ENCODE data around the gene XPNPEP1. TPM values are rescaled to one million over a fixed set of nuclear protein-coding genes. Genes with fewer than 3 reads are reported as not detected.
A peak's percentile ranks its signal among the peaks of the same experiment; 100 is the strongest.

Gene XPNPEP1
- total RNA-seq, 1 donor from 2014 or later, result 36.0 TPM

DNA sequence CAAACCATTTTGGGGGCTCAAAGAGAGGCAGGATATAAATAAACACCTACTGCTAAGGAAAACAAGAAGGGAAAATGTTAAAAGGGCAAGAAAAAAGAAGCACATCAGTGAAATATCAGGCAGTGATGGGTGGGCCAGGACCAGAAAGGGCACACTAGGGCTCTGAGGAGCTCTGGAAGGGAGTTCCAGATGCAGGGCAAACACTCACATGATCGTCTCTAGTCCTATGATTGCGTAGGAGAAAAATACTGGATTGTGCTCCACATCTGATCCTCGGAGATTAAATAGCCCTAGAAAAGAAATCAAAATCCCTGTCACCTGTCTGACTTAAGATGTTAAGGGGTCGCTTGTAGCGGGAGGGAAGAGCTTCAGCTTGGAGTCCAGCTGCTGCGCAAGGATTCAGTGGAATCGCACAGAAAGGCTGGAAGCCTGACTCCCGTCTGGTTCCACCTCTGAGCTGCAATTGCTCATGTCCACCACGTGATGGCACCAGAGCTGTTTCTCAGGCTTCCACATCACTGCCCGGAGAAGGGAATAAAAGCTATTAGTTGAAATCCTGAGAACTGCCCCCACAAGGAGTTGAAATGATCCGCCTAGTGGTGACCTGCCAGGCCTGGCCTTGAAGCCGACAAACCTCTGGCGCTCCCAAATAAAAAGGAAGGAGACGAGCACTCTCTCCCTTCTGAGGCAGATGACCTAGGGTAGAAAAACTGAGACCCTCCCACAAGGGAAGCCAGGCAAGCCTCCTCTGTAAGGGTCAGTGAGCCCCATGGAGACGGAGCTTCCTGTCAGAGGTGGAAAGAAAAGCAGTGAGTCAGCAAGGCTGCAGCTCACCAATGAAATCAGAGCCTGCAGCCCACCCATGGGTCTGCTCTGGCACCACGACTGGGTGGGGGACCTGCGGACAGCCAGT, 39.2 kb downstream of the XPNPEP1 start:
- DNase-seq (peak; percentile 81), ATAC-seq (ENCODE audit: poor library complexity) (peak; percentile 88)
- intact Hi-C loops (cut with DNase I), result loop anchor here (10.0 kb wide), 2 partner anchors 91 to 401 kb away; no protein-coding TSS in a partner anchor

DNA sequence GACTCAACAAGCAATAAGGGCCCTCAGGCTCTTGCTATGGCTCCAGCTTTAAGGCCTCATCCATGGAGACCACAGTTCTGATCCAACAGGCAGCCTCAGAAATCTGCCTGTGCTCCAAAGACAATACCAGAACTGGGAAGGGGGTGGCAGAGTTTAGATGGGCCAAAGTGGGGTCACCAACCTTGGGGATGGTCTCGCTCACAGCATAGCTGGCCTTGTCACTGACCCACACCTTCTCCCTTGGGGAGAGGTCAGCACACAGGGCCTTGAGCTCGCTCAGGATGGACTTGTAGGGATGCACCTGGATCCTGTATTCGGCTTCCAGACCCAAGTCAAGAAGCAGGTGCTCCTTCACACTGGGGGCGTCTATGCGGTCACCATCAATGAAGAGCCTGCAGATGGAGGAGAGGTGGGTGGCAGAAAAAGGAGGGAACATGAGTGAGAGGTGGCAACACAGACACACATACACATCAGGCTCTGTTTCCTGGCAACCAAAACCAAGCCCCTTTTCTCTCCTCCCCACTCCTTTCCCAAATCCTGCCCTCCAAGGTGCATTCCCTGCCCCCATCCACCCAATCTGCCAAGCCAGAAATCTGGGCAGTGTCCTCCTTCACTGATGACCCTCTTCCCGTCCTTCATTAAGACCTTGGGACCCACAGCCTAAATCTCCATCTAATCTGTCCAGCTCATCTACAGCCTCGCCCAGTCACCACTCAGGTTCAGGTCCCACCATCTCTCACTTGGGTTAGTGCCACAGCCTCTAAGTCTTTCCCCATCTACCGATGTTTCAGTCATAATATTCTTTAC, 40.9 kb downstream of the XPNPEP1 start:
- DNase-seq (no peak), ATAC-seq (ENCODE audit: poor library complexity) (no peak)

DNA sequence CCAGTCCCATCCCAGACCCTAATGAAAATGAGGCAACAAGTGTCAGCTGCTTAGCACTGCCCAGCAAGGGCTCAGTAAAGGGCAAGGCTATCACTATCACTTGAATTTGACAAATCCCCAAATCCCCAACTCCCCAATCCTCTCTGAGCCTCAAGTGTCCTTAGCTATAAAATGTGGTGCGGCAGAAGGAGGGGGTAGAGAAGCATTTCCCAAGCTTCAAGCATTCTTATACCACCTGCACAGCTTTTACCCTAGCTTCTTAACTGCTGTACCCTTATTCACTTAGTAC, 41.6 kb downstream of the XPNPEP1 start:
- ATAC-seq (ENCODE audit: poor library complexity) (no peak), DNase-seq (no peak)
- intact Hi-C loops (cut with DNase I), result loop anchor here (10.0 kb wide), 2 partner anchors 93 to 403 kb away; no protein-coding TSS in a partner anchor

More for the DNA sequence above, 40.9 kb downstream of the XPNPEP1 start:
- intact Hi-C loops (cut with DNase I), result loop anchor here (10.0 kb wide), 2 partner anchors 92 to 402 kb away; no protein-coding TSS in a partner anchor

DNA sequence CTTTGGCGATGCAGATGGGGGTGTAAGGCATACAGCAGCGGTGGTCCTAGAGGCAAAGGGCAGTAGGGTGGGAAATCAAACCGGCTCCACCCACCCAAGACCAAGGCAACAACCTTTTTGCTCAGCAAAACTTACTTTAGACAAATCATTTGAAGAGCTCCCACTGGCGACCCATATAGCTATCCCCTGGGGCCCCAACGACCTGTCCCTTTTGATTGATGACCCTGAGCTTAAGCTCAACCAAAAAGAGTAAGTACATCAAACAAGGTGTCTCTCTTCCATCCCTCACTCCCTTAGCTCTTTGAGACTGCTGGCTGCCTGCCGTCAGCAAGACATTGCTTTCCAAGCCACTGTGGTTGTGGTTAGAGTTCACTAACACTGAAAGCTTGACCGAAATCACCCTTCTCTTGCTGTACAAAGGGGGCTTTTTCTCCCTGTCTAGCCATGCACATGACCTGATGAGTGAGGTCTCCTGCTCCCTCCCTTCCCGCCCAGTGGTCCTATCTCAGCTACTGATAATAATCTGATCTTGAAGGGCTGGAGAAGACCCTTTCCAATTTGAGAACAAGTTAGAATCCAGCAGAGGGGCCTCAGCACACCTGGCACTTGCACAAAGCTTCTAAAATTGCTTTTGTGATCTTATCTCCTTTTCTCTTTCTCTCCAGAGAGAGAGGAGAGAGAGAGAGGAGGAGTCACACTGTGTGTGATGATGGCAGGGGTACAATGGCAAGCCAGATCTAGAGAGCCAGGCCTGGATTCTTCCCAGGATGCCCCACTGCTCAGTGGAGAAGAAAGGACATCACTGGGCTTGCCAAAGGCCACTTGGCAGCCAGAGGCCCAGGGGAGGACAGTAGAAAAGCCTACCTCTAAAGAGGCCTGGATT, 42.2 kb downstream of the XPNPEP1 start:
- ATAC-seq (ENCODE audit: poor library complexity), result peak; percentile 11
- intact Hi-C loops (cut with DNase I), result loop anchor here (10.0 kb wide), 2 partner anchors 94 to 404 kb away; no protein-coding TSS in a partner anchor
- no peak for DNase-seq

- ATAC-seq (ENCODE audit: poor library complexity) (no peak), DNase-seq (no peak)
- intact Hi-C loops (cut with DNase I), result no loop called here
Measured at GRCh38 chr10:109877546-109877945, 45.8 kb downstream of the XPNPEP1 start.

- DNase-seq (no peak), ATAC-seq (ENCODE audit: poor library complexity) (no peak)
- intact Hi-C loops (cut with DNase I), result no loop called here
Measured at GRCh38 chr10:109875828-109876821, 47.2 kb downstream of the XPNPEP1 start.

DNA sequence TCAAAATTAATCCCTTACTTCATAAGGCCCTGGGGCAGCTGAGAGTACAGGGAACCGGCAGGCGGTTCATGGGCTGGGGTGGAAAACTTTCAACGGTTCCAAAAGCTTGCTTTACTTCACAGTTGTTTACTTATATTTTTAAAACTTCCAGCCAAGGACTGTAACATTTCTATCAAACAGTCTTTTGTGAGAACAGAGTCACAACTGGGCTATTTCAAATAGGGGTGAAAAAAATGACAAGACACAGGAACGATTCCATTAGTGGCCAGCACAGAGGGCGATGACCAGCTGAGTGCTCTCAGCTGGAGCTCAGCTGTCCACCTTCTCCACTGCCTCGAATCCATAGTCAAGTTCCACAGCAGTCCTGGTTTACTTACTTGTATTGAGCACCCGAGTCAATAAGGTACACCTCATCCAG, 48.2 kb downstream of the XPNPEP1 start:
- intact Hi-C loops (cut with DNase I), result no loop called here
- ATAC-seq (ENCODE audit: poor library complexity), result peak; percentile 81

DNA sequence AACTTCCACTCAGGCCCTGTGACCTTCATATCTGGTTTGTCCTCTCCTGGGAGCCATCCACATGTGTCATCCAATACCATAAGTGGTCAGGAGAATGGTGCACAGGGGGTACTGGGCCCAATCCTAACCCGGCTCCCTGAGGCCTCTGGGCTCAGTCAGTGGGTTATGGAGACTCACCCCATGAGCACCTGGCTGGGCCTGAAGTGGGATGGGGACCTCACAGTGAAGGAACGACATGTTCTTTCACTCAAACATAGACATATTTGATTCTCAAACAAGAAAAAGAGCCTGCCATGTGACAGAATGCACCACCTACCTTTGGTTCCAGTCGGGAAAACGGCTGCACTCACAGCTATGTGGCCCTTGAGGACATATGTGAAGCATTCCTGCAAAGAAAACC, 51.8 kb downstream of the XPNPEP1 start:
- intact Hi-C loops (cut with DNase I), result no loop called here
- ATAC-seq (ENCODE audit: poor library complexity), result no peak
- no peak for DNase-seq

More for the DNA sequence above, 48.2 kb downstream of the XPNPEP1 start:
- DNase-seq, result no peak

- DNase-seq (no peak), ATAC-seq (ENCODE audit: poor library complexity) (peak; percentile 28)
- intact Hi-C loops (cut with DNase I), result no loop called here
Measured at GRCh38 chr10:109866995-109867635, 56.2 kb downstream of the XPNPEP1 start.

DNA sequence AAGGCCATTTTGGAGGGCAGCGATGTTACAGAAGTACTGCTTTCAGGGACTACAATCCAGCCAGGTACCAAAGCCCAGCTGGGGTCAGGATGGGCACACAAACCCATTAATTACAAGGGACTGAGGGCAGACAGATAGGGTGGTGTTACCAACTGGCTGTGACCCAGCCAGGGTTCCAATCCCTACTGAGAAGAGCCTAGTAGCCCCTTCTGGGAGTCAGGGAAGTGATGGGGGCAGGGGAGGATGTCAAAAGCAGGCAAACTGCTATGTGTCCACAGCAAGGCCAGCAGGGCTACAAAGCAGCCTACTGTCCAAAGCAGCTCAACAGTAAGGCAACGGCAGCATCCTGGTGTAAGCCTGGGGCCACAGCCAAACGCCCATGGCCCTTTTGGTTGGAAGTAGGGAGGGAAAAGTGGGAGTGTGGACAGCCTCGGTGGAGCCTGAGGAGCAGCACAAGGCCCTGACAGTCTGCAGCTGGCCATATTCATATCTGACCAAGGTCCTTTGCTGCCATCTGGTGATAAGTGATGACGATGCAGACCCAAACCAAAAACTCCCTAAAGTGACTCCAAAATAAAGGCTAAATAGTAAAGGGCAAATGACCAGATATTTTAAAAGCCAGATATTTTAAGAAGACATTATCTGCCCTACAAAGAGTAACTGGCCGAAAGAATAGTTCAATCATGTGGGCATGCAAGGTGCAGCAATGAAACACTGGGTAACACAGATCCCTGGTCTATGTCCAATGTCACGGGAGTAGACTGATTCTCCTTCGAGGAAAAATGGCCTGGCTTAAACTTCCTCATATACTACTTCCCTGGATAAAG, 56.9 kb downstream of the XPNPEP1 start:
- ATAC-seq (ENCODE audit: poor library complexity), result peak; percentile 87
- intact Hi-C loops (cut with DNase I), result no loop called here
- peak; percentile 67 for DNase-seq

DNA sequence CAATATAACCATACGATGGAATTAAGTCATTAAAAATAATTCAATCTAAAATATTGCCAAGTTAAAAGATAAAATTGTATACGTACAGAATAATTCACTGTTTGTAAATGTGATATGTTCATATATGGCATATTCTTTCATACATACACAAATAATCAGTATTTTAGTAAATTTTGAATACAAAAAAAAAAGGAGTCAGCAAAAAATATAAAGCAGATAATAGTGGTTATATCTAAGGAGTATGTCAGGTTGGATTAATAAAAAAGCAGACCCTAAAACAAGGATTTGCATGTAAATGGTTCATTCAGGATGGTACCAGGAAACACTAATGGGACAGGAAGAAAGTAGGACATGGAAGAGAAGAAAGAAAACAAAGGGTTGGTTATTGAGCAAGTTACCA, 59.5 kb downstream of the XPNPEP1 start:
- DNase-seq, result no peak
- intact Hi-C loops (cut with DNase I), result no loop called here
- no peak for ATAC-seq (ENCODE audit: poor library complexity)

GRCh38 chr10:109862738-109863137, 60.6 kb downstream of the XPNPEP1 start:
- ATAC-seq (ENCODE audit: poor library complexity), result no peak
- intact Hi-C loops (cut with DNase I), result no loop called here
- no peak for DNase-seq

DNA sequence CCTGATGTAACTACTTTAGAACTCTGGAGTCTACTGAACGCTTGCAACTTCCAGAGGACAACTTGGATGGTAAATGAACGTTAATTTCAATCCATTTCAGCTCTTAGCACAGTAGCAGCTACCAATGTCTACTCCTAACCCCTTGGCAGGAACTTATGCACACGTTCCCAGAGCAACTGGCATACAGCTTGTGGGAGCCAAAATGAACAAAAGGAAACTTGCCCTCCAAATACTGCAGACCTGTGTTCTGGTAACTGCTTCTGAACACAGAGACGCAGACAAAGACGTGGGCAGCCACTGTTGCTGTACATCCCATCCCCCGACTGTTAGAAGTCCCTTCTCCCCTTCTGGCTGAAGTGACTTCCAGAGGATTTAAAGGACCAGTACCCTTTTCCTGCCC, 61.3 kb downstream of the XPNPEP1 start:
- ATAC-seq (ENCODE audit: poor library complexity) (no peak), DNase-seq (no peak)
- intact Hi-C loops (cut with DNase I), result no loop called here

- intact Hi-C loops (cut with DNase I), result no loop called here
- DNase-seq, result no peak
- no peak for ATAC-seq (ENCODE audit: poor library complexity)
Measured at GRCh38 chr10:109861081-109861480, 62.2 kb downstream of the XPNPEP1 start.

- DNase-seq (no peak), ATAC-seq (ENCODE audit: poor library complexity) (no peak)
- intact Hi-C loops (cut with DNase I), result no loop called here
Measured at GRCh38 chr10:109859221-109859620, 64.1 kb downstream of the XPNPEP1 start.

DNA sequence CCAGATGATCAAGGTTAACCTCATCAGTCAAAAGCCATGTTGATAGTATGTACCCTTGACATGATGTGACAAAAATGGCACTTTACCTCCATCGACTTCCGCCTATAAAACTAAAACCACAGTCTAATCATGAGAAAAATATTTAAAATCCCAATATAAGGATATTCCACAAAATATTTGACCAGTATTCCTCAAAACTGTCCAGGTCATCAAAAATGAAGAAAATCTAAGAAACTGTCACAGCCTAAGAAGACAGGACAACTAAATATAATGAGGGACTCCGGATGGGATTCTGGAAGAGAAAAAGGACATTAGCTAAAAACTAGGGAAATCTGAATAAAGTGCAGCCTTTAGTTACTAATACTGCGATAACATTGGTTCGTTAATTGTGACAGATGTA, 67.6 kb downstream of the XPNPEP1 start:
- intact Hi-C loops (cut with DNase I), result no loop called here
- DNase-seq (no peak), ATAC-seq (ENCODE audit: poor library complexity) (no peak)

Data from Right ventricle myocardium superior (tissue), 1 donor.